ENCODE results near the gene TBC1D10B. TPM values are rescaled to one million over a fixed set of nuclear protein-coding genes. Genes with fewer than 3 reads are reported as not detected.
A peak's percentile ranks its signal among the peaks of the same experiment; 100 is the strongest.

The TBC1D10B gene
- total RNA-seq, 4 donors from 2014 or later: 35.3 to 52.6 (median 43.6) TPM

GRCh38 chr16:30355144-30355953 is 14.9 kb downstream of the TBC1D10B start, which contains the start of gene CD2BP2:
Gene CD2BP2 (minus strand): TSS chr16:30355308. CDS start chr16:30354681, 627 bp downstream.
- H3K4me1 ChIP-seq: peaks cover 43 to 48% of the 10 kb centered on the region in 2 donors
- intact Hi-C loops (cut with DNase I; ENCODE audit: low total_unique reads) (loop anchor here (1.0 to 5.0 kb wide), 2 partner anchors 15 to 453 kb away; partner anchors contain the start of genes ASPHD1 and TBC1D10B), in situ Hi-C loops (cut with MboI; ENCODE audit: low sequenced_read_pairs in 4 of 4) (loop anchor here in 2 of 4 donors (25.0 kb wide), 2 partner anchors 268 to 293 kb away; partner anchors contain the start of genes ALDOA (in 1 of the 2), PPP4C (in 1 of the 2), TBX6 (in 1 of the 2) and YPEL3 (in 1 of the 2))
- peak within 1 kb of the TSS; percentile 96 to 100 (median 97) for H3K4me3 ChIP-seq
- no peaks in the 10 kb centered on the region for H3K9me3 ChIP-seq
- DNase-seq (peak; percentile 96 to 97), ATAC-seq (peak; percentile 91 to 92)
- peak within 1 kb of the TSS; percentile 92 to 97 (median 94) for H3K27ac ChIP-seq
- no peaks in the 10 kb centered on the region for H3K27me3 ChIP-seq
- TF ChIP-seq POLR2A (IDR thresholded peaks at IDR 0.05) (peak; percentile 46), CTCF (IDR thresholded peaks at IDR 0.05 in 4 of 5, conservative IDR thresholded peaks at IDR 0.05 in 1 of 5) (no peak)
- H3K36me3 ChIP-seq: peaks cover 0 to 48% of the 10 kb centered on the region in 2 donors

GRCh38 chr16:30354423-30355143 is 15.7 kb downstream of the TBC1D10B start:
- H3K9me3 ChIP-seq: no peaks in the 10 kb centered on the region
- DNase-seq: no peak
- ATAC-seq: peak; percentile 3 to 25
- H3K27ac ChIP-seq: peak overlapping the region; percentile 92 to 97 (median 94)
- intact Hi-C loops (cut with DNase I; ENCODE audit: low total_unique reads) (loop anchor here (1.0 to 5.0 kb wide), 2 partner anchors 16 to 452 kb away; partner anchors contain the start of genes ASPHD1 and TBC1D10B), in situ Hi-C loops (cut with MboI; ENCODE audit: low sequenced_read_pairs in 4 of 4) (loop anchor here in 2 of 4 donors (25.0 kb wide), 2 partner anchors 267 to 292 kb away; partner anchors contain the start of genes ALDOA (in 1 of the 2), PPP4C (in 1 of the 2), TBX6 (in 1 of the 2) and YPEL3 (in 1 of the 2))
- TF ChIP-seq CTCF (IDR thresholded peaks at IDR 0.05 in 4 of 5, conservative IDR thresholded peaks at IDR 0.05 in 1 of 5): no peak
- no peak for TF ChIP-seq POLR2A (IDR thresholded peaks at IDR 0.05)
- peak overlapping the region; percentile 96 to 100 (median 97) for H3K4me3 ChIP-seq
- H3K27me3 ChIP-seq: no peaks in the 10 kb centered on the region
- H3K4me1 ChIP-seq: peaks cover 43 to 48% of the 10 kb centered on the region in 2 donors
- peaks cover 0 to 42% of the 10 kb centered on the region in 2 donors for H3K36me3 ChIP-seq

GRCh38 chr16:30353438-30354129 is 16.7 kb downstream of the TBC1D10B start:
- TF ChIP-seq CTCF (IDR thresholded peaks at IDR 0.05 in 4 of 5, conservative IDR thresholded peaks at IDR 0.05 in 1 of 5) (no peak), POLR2A (IDR thresholded peaks at IDR 0.05) (no peak)
- Histone ChIP-seq H3K36me3 (peaks cover 0 to 32% of the 10 kb centered on the region in 2 donors), H3K4me1 (peaks cover 43 to 48% of the 10 kb centered on the region in 2 donors), H3K4me3 (peak overlapping the region in 2 of 4 donors; percentile 97), H3K9me3 (no peaks in the 10 kb centered on the region), H3K27ac (peak overlapping the region; percentile 92 to 97 (median 94)), H3K27me3 (no peaks in the 10 kb centered on the region)
- ATAC-seq (no peak), DNase-seq (no peak)
- intact Hi-C loops (cut with DNase I; ENCODE audit: low total_unique reads): no loop called here
- in situ Hi-C loops (cut with MboI; ENCODE audit: low sequenced_read_pairs in 4 of 4): loop anchor here in 2 of 4 donors (25.0 kb wide), 2 partner anchors 266 to 291 kb away; partner anchors contain the start of genes ALDOA (in 1 of the 2), PPP4C (in 1 of the 2), TBX6 (in 1 of the 2) and YPEL3 (in 1 of the 2)
